ENCODE measurements around the gene CACNB2. TPM values are rescaled to one million over a fixed set of nuclear protein-coding genes. Genes with fewer than 3 reads are reported as not detected.

Gene CACNB2
- polyA plus RNA-seq, 1 of the 3 experiments (the other 2 are of a cell fraction) = 0.74 TPM

DNA sequence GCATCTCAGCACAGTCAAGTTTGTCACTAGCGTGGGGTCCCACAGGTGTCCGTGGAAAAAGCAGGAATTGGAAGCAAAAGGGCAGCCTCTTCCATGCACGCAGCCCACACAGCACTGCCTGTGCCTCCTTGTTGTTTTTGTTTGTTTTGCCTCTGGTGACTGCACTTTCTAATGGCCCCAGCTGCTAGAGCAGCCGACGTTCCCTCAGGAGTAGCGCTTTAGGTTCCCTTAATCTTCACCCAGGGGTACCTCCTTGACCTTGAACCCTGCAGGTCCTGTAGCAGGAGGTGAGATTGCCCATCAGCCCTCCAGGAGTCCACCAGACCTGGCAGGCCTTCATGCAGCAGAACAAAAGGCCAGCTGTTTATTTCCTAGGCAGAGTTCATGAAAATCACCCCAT, 210.1 kb downstream of the CACNB2 start:
- Histone ChIP-seq H3K9me2 (no peaks in the 10 kb centered on the region), H3K4me1 (ENCODE audit: control insufficient read depth in 1 of 2, insufficient read depth in 2 of 2, low read depth in 1 of 2, low read length in 1 of 2) (no peaks in the 10 kb centered on the region; a peak in 1 of 4 replicates), H3K4me2 (no peak overlapping the region), H3K27me3 (ENCODE audit: insufficient read depth) (no peaks in the 10 kb centered on the region), H2AFZ (ENCODE audit: low read depth) (no peak overlapping the region), H3K79me2 (ENCODE audit: insufficient read depth) (no peaks in the 10 kb centered on the region), H4K20me1 (ENCODE audit: insufficient read depth) (no peaks in the 10 kb centered on the region), H3K9me3 (no peaks in the 10 kb centered on the region), H3F3A (replicated peaks; ENCODE audit: insufficient read depth) (no peaks in the 10 kb centered on the region), H3K9ac (no peak overlapping the region), H3K36me3 (replicated peaks in 1 of 2; ENCODE audit: control insufficient read depth in 1 of 2, insufficient read depth in 2 of 2, low read length in 1 of 2) (no peaks in the 10 kb centered on the region), H3K4me3 (ENCODE audit: low read depth in 2 of 2, low read length in 1 of 2) (no peak overlapping the region), H3K27ac (ENCODE audit: low read depth in 2 of 2, low read length in 1 of 2) (no peak overlapping the region)
- TF ChIP-seq FOXM1 (IDR thresholded peaks at IDR 0.05; ENCODE audit: low read depth) (no peak), RFX5 (IDR thresholded peaks at IDR 0.05; ENCODE audit: low read length) (no peak), FOXJ3 (CRISPR knock-in tag; IDR thresholded peaks at IDR 0.05) (no peak), GATA2 (CRISPR knock-in tag; IDR thresholded peaks at IDR 0.05) (no peak), MXI1 (IDR thresholded peaks at IDR 0.05; ENCODE audit: low read depth, low read length) (no peak), FOSL2 (IDR thresholded peaks at IDR 0.05; ENCODE audit: borderline replicate concordance, low read depth) (no peak), NFIC (IDR thresholded peaks at IDR 0.05; ENCODE audit: borderline replicate concordance) (no peak), NRF1 (IDR thresholded peaks at IDR 0.05; ENCODE audit: low read depth, low read length) (no peak), SMC3 (IDR thresholded peaks at IDR 0.05; ENCODE audit: low read depth, low read length) (no peak), JUND (IDR thresholded peaks at IDR 0.05) (no peak), SIN3A (IDR thresholded peaks at IDR 0.05; ENCODE audit: borderline replicate concordance, low read depth, low read length) (no peak), EZH2phosphoT487 (IDR thresholded peaks at IDR 0.05; ENCODE audit: borderline replicate concordance, low read depth) (no peak)
- TF ChIP-seq, protein P1, sequence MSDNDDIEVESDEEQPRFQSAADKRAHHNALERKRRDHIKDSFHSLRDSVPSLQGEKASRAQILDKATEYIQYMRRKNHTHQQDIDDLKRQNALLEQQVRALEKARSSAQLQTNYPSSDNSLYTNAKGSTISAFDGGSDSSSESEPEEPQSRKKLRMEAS (IDR thresholded peaks at IDR 0.05; ENCODE audit: low read depth) = no peak
- TF ChIP-seq, protein P2, sequence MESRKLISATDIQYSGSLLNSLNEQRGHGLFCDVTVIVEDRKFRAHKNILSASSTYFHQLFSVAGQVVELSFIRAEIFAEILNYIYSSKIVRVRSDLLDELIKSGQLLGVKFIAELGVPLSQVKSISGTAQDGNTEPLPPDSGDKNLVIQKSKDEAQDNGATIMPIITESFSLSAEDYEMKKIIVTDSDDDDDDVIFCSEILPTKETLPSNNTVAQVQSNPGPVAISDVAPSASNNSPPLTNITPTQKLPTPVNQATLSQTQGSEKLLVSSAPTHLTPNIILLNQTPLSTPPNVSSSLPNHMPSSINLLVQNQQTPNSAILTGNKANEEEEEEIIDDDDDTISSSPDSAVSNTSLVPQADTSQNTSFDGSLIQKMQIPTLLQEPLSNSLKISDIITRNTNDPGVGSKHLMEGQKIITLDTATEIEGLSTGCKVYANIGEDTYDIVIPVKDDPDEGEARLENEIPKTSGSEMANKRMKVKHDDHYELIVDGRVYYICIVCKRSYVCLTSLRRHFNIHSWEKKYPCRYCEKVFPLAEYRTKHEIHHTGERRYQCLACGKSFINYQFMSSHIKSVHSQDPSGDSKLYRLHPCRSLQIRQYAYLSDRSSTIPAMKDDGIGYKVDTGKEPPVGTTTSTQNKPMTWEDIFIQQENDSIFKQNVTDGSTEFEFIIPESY (IDR thresholded peaks at IDR 0.05; ENCODE audit: borderline replicate concordance, low read depth) = no peak
- TF ChIP-seq, protein P3, sequence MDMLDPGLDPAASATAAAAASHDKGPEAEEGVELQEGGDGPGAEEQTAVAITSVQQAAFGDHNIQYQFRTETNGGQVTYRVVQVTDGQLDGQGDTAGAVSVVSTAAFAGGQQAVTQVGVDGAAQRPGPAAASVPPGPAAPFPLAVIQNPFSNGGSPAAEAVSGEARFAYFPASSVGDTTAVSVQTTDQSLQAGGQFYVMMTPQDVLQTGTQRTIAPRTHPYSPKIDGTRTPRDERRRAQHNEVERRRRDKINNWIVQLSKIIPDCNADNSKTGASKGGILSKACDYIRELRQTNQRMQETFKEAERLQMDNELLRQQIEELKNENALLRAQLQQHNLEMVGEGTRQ (IDR thresholded peaks at IDR 0.05; ENCODE audit: borderline replicate concordance, low read depth, low read length) = no peak
- TF ChIP-seq, protein P4, sequence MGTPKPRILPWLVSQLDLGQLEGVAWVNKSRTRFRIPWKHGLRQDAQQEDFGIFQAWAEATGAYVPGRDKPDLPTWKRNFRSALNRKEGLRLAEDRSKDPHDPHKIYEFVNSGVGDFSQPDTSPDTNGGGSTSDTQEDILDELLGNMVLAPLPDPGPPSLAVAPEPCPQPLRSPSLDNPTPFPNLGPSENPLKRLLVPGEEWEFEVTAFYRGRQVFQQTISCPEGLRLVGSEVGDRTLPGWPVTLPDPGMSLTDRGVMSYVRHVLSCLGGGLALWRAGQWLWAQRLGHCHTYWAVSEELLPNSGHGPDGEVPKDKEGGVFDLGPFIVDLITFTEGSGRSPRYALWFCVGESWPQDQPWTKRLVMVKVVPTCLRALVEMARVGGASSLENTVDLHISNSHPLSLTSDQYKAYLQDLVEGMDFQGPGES (IDR thresholded peaks at IDR 0.05; ENCODE audit: low read depth, low read length) = no peak
- CTCF ChIA-PET = interaction anchor here (0.7 kb wide), 1 partner anchor 82 kb away, joined by 3 read pairs; no protein-coding TSS in a partner anchor
- no peak for DNase-seq
- POLR2A ChIA-PET = no interaction called here
- WGBS (ENCODE audit: low lambda C conversion rate) = 79% methylated on average over 6 of the region's 6 CpGs
